Placental pericyte (primary cell): Measurements from ENCODE around the gene KCNK18. TPM values are rescaled to one million over a fixed set of nuclear protein-coding genes. Genes with fewer than 3 reads are reported as not detected.

ENCODE experiments used
- small RNA-seq: library from RNA; depleted of rRNA; stranded (forward); fragments of <200 nt; gene quantifications from one replicate; pipeline ENCODE3, GENCODE V24; 2012; ENCODE audit warnings: low replicate concordance
- total RNA-seq: library from RNA; depleted of rRNA; stranded (reverse); fragments of >200 nt; gene quantifications from 2 replicates; pipeline ENCODE4 v1.2.3, GENCODE V29; 2012

The KCNK18 gene
- total RNA-seq, result not detected in 2 replicates

DNA sequence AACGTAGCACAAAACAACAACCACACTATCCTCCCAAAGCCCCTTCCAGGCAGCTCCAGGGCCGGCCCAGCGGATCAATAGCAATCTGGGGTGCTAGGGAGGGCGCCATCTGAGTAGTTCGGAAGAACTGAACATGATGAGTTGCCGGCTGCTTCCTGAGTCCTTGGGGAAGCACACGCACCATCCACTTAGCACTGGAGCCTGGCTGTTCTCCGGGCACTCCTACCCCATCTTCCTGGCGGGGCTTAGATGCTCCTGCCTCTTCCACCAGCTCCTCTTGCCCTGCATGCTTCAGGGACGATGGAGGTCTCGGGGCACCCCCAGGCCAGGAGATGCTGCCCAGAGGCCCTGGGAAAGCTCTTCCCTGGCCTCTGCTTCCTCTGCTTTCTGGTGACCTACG lies at the start of gene KCNK18:
Gene KCNK18, plus strand, starts transcription at position 301 of the 400 bp plus-strand sequence. Its CDS starts 0 bp downstream, at position 301.

DNA sequence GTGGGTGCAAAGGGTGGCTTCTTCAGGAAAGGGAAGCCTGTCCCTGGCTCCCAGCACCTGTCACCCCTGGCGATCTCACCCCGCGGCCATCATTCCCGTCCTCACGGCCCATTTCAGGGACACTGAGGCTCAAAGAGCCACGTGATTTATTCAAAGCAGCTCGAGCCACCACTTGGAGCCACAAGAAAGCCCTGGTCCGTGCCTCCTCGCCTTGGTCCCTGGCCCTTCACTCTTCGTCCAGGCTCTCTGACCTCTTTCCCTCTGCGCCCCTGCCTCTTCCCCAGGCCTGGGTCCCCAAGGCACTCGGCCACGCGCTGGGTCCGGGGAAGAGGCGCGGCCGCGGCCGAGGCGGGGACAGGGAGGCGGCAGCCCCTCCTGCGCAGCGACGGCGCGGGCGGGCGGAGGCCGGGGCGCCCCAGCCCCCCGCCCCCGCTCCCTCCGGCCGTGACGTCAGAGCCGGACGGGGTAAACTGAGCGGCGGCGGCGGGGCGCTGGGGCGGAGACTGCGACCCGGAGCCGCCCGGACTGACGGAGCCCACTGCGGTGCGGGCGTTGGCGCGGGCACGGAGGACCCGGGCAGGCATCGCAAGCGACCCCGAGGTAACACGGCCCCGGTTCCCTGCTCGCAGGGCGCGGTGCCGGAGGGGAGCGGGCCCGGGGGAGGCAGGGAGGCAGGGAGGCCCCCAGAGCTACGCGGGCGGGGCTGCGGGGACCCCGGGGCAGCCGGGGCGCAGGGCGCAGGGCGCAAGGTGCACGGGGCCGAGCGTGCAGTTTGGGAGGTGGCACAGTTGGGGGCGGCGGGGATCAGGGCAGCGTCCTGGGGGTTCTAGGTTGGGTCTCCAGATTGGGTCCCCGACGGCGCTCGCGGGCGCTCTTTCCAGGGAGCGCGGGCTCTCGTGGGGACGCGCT lies 43.6 kb downstream of the KCNK18 start, which contains the start of gene SLC18A2:
Gene SLC18A2, plus strand, starts transcription at position 494 of the 909 bp plus-strand sequence. CDS start 580 bp downstream, outside the sequence.

Small RNA genes within 50 kb of the gene (small RNA-seq; reads per million reads assigned to genes)
- not detected for gene MIR3663

Other genes with a start within 250 kb of the KCNK18 start
- gene SHTN1, start 192.3 kb upstream of the KCNK18 start, total RNA-seq, result 3.1 and 9.2 TPM in 2 replicates
- not detected in 2 replicates for gene VAX1, start 59.2 kb upstream of the KCNK18 start, total RNA-seq
- gene SLC18A2, start 43.6 kb downstream of the KCNK18 start, total RNA-seq, result not detected in 2 replicates
- gene PDZD8, start 178.0 kb downstream of the KCNK18 start, total RNA-seq, result 24.3 and 35.8 TPM in 2 replicates